ENCODE measurements around the gene TAS1R3. TPM values are rescaled to one million over a fixed set of nuclear protein-coding genes. Genes with fewer than 3 reads are reported as not detected.
A peak's percentile ranks its signal among the peaks of the same experiment; 100 is the strongest.

TAS1R3 gene
- total RNA-seq, 3 donors from 2014 or later (not counting 1 experiment from before 2014, with no cell fraction given), result 0.66 to 1.4 (median 1.3) TPM

DNA sequence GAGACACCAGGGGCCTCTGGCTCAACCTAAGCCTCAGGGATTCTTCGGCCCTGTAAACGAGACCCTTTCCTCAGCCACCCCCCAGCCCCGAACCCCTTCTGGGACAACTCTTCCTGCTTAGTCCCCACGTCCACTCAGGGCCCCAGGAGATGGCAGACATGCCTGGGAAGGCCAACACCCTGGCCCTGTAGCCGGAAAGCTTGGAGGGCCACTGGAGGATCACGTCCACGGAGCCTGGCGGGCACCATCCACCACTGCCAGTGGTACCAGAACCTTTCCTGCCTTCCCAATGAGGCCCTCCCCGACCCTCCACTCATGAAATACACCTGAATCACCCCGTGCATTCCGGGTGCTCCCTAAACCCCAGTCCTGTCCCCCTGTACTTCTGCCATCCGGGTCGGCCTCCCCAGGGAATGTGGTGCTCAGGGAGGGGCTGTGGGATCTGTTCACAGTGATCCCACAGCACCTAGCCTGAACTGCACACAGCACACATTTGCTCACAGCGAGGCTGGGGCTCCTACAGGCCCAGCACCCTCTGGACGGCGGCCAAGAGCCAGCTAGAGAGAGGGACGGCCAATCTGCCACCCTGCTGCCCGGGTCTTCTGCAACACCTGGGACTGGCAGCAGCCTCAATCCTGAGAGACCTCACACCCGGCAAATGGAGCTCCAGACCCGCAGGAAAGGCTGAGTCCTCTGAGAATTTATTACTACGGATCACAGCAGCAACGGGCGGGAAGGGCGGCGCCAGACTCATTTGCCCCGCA lies 42.2 kb downstream of the TAS1R3 start:
- peaks cover 10 to 27% of the 10 kb centered on the region in 2 donors for H3K4me1 Mint-ChIP-seq
- no peaks in the 10 kb centered on the region for H3K9me3 Mint-ChIP-seq
- intact Hi-C loops (cut with micrococcal nuclease), result no loop called here
- no peaks in the 10 kb centered on the region for H3K36me3 Mint-ChIP-seq
- H3K27me3 Mint-ChIP-seq (ENCODE audit: low read depth in 2 of 2), result no peaks in the 10 kb centered on the region
- peak overlapping the region; percentile 38 to 60 for H3K27ac Mint-ChIP-seq
- Histone ChIP-seq H3K27ac (ENCODE audit: low read length) (no peak overlapping the region), H3K4me1 (ENCODE audit: control insufficient read depth, insufficient read depth, low read length) (peaks cover 49% of the 10 kb centered on the region), H3K9me3 (ENCODE audit: control insufficient read depth, insufficient read depth, low read length) (no peaks in the 10 kb centered on the region), H3K4me3 (ENCODE audit: low read length) (no peak overlapping the region), H3K36me3 (ENCODE audit: control insufficient read depth, insufficient read depth, low read length) (peaks cover 9% of the 10 kb centered on the region), H3K27me3 (ENCODE audit: control insufficient read depth, insufficient read depth, low read length) (no peaks in the 10 kb centered on the region)
- ATAC-seq (no peak), DNase-seq (no peak)
- WGBS (ENCODE audit: insufficient coverage), result 92% methylated on average over 26 of the region's 26 CpGs
- no peak for TF ChIP-seq CTCF (IDR thresholded peaks at IDR 0.05)
- peak overlapping the region; percentile 57 for H3K4me3 Mint-ChIP-seq

DNA sequence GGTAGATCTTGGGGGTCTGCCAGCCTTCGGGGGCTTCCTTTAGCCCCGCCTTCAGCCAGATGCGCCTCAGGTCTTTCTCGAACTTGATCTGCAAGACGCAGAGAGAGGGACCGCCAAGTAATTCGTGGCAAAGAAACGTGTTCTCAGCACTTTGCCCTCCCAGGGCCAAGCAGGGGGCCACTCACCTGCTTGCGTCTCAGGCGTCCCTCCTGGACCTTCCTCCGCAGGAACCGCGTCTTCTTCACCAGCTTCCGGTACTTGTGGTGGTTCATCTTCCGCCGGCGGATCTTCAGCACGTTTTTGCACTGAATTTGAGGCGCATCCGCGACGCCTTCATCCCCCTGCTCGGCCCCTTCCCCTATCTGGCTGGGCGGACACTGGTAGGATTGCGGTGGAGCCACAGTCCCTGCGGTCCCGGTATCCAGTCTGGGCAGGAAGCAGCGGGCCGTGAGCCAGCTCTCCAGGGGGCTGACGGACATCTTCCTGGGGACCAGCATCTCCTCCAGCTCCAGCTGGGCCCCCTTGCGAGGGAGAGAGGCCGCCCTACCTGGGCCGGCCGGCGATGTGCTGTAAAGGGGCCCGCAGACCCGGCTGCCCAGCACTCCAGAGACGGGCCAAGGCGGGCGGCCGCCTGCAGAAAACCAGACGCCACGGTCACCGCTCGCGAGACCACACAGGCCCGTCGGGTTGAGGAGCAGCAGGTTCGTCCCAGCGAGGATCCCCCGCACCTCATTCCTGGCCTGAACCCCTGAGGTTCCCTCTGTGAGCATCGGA lies 42.9 kb downstream of the TAS1R3 start:
- Mint-ChIP-seq H3K36me3 (no peaks in the 10 kb centered on the region), H3K9me3 (no peaks in the 10 kb centered on the region), H3K27ac (peak overlapping the region; percentile 97 to 98), H3K4me3 (peak overlapping the region; percentile 83), H3K4me1 (peaks cover 10 to 27% of the 10 kb centered on the region in 2 donors), H3K27me3 (ENCODE audit: low read depth in 2 of 2) (no peaks in the 10 kb centered on the region)
- intact Hi-C loops (cut with micrococcal nuclease), result loop anchor here (2.0 kb wide), 2 partner anchors 19 to 33 kb away; partner anchors contain the start of gene MRPL20
- DNase-seq (peak in 1 of 2 donors; percentile 29), ATAC-seq (no peak)
- Histone ChIP-seq H3K4me1 (ENCODE audit: control insufficient read depth, insufficient read depth, low read length) (peaks cover 49% of the 10 kb centered on the region), H3K4me3 (ENCODE audit: low read length) (peak overlapping the region; percentile 80), H3K9me3 (ENCODE audit: control insufficient read depth, insufficient read depth, low read length) (no peaks in the 10 kb centered on the region), H3K27ac (ENCODE audit: low read length) (peak overlapping the region; percentile 96), H3K27me3 (ENCODE audit: control insufficient read depth, insufficient read depth, low read length) (no peaks in the 10 kb centered on the region), H3K36me3 (ENCODE audit: control insufficient read depth, insufficient read depth, low read length) (peaks cover 9% of the 10 kb centered on the region)
- WGBS (ENCODE audit: insufficient coverage), result 60% methylated on average over 52 of the region's 52 CpGs
- no peak for TF ChIP-seq CTCF (IDR thresholded peaks at IDR 0.05)

DNA sequence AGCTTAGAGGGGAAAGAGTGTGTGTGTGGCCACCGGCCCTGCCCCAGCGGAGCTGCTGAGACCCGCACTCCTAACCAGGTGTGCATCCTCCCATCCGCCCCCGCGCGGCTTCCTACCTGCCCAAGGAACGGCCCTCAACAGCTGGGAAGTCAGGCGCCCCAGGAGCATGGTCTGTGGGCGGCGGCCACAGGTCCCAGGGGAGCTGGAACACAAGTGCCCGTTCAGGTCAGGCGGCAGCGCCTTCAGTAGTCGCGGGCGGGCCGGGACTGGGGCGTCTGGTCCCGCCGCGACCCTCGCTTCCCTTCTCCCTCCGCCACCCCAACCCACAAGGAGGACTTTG lies 43.5 kb downstream of the TAS1R3 start:
- Mint-ChIP-seq H3K9me3 (no peaks in the 10 kb centered on the region), H3K4me1 (peaks cover 10 to 27% of the 10 kb centered on the region in 2 donors), H3K4me3 (peak overlapping the region; percentile 83), H3K36me3 (no peaks in the 10 kb centered on the region), H3K27ac (peak overlapping the region; percentile 97 to 98), H3K27me3 (ENCODE audit: low read depth in 2 of 2) (no peaks in the 10 kb centered on the region)
- Histone ChIP-seq H3K4me1 (ENCODE audit: control insufficient read depth, insufficient read depth, low read length) (peaks cover 49% of the 10 kb centered on the region), H3K9me3 (ENCODE audit: control insufficient read depth, insufficient read depth, low read length) (no peaks in the 10 kb centered on the region), H3K27me3 (ENCODE audit: control insufficient read depth, insufficient read depth, low read length) (no peaks in the 10 kb centered on the region), H3K27ac (ENCODE audit: low read length) (peak overlapping the region; percentile 96), H3K36me3 (ENCODE audit: control insufficient read depth, insufficient read depth, low read length) (peaks cover 9% of the 10 kb centered on the region), H3K4me3 (ENCODE audit: low read length) (peak overlapping the region; percentile 80)
- DNase-seq (no peak), ATAC-seq (no peak)
- TF ChIP-seq CTCF (IDR thresholded peaks at IDR 0.05), result no peak
- intact Hi-C loops (cut with micrococcal nuclease), result loop anchor here (2.0 kb wide), 2 partner anchors 20 to 32 kb away; partner anchors contain the start of gene MRPL20
- under 1% methylated on average over 24 of the region's 24 CpGs for WGBS (ENCODE audit: insufficient coverage)

All from natural killer cell (primary cell).